NT2/D1 (cell line): ENCODE measurements around the gene FABP2.
"Not testable (repeated sequence)": the region's sequence is repeated elsewhere in the genome, so short reads cannot be mapped to it uniquely, and the experiment has no call there.

ENCODE experiments used
- DNase-seq: peaks from one replicate; pipeline ENCODE4 v3.0.0-alpha.2; 2011; ENCODE audit warnings: low read depth, low spot score
- H3K27me3 ChIP-seq: 2 replicates; pipeline ENCODE4 v1.6.0; 2011; ENCODE audit warnings: mild to moderate bottlenecking; ENCODE audit not compliant: insufficient read length, insufficient read depth
- H3K36me3 ChIP-seq: 2 replicates; pipeline ENCODE4 v1.6.1; 2011; ENCODE audit warnings: mild to moderate bottlenecking, low read length, mixed read lengths; ENCODE audit not compliant: insufficient read depth, insufficient read length
- H3K4me1 ChIP-seq: 2 replicates; pipeline ENCODE4 v1.5.1; 2011; ENCODE audit not compliant: insufficient read depth, insufficient read length
- H3K4me3 ChIP-seq: 2 replicates; pipeline ENCODE4 v1.5.1; 2011; ENCODE audit warnings: low read depth; ENCODE audit not compliant: insufficient read length
- H3K9ac ChIP-seq: 2 replicates; pipeline ENCODE4 v1.6.0; 2011; ENCODE audit warnings: low read depth; ENCODE audit not compliant: insufficient read length
- H3K9me3 ChIP-seq: 2 replicates; pipeline ENCODE4 v1.5.1; 2011; ENCODE audit warnings: mild to moderate bottlenecking, low read length; ENCODE audit not compliant: insufficient read depth
- SUZ12 ChIP-seq: IDR thresholded peaks from 2 replicates; pipeline ENCODE4 v1.6.1; 2011; ENCODE audit not compliant: insufficient read length, insufficient read depth; ENCODE audit errors: extremely low read depth
- YY1 ChIP-seq: IDR thresholded peaks from 2 replicates; pipeline ENCODE4 v1.6.1; 2011; ENCODE audit not compliant: insufficient read length, insufficient read depth
- ZNF274 ChIP-seq: IDR thresholded peaks from 2 replicates; pipeline ENCODE4 v1.6.1; 2011; ENCODE audit warnings: mild to moderate bottlenecking, low read depth, low read length

FABP2 gene

GRCh38 chr4:119321921-119322687, at the start of gene FABP2:
TSS of gene FABP2 (minus strand) at chr4:119322138. CDS start at chr4:119322102, 36 bp downstream.
- H3K36me3 ChIP-seq, result no peaks in the 10 kb centered on the region
- no peak for DNase-seq
- no peaks in the 10 kb centered on the region for H3K4me1 ChIP-seq
- no peaks in the 10 kb centered on the region for H3K9me3 ChIP-seq
- no peak within 1 kb of the TSS for H3K4me3 ChIP-seq
- TF ChIP-seq YY1, result no peak
- TF ChIP-seq ZNF274, result no peak
- TF ChIP-seq SUZ12, result no peak
- H3K27me3 ChIP-seq, result no peaks in the 10 kb centered on the region
- no peak within 1 kb of the TSS for H3K9ac ChIP-seq

DNA sequence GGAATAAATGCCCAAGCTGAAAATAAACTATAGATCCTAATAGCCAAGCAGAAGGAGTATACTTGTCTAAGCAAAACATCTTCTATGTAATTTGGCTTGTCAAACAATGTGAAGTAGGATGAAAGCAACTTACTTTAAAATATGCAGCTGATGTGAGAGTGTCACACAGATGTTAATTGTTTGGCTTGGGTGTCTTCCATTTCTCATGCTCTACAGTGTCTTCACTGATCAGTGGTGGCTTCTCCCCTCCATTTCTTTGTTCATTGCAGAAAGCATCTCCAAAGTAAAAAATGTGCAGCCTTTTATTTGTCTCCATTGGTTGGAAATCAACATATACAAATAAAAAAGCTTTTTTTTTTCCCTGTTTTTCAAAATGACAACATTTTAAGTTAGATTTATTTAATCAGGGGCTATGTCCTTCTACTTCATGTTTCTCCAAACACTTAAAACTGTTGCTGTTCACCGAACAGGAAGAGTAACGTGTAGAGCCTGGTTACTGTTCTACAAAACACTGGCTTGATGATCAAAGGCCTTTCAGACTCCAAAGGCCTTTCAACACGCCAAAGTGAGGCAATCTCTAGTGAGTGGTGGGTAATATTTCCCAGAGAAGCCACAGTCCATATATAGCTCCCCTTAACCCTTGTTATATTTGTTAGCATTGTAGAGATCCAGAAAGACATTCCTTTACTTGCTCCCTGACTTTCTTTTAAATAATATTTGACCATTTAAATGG, 49.2 kb upstream of the FABP2 start:
- not testable (repeated sequence) for H3K9ac ChIP-seq, H3K9me3 ChIP-seq, H3K36me3 ChIP-seq, DNase-seq, H3K4me1 ChIP-seq, H3K27me3 ChIP-seq, H3K4me3 ChIP-seq

- not testable (repeated sequence) for H3K36me3 ChIP-seq
These were observed 48.5 kb upstream of the FABP2 start for GRCh38 chr4:119370392-119370791.

GRCh38 chr4:119366802-119367201, 44.9 kb upstream of the FABP2 start:
- H3K4me1 ChIP-seq, H3K9ac ChIP-seq, H3K36me3 ChIP-seq, DNase-seq, H3K9me3 ChIP-seq, H3K27me3 ChIP-seq, H3K4me3 ChIP-seq: not testable (repeated sequence)

More at GRCh38 chr4:119370392-119370791, 48.5 kb upstream of the FABP2 start:
- H3K4me3 ChIP-seq, H3K9me3 ChIP-seq, H3K4me1 ChIP-seq, DNase-seq, H3K9ac ChIP-seq, H3K27me3 ChIP-seq: not testable (repeated sequence)

- H3K27me3 ChIP-seq, H3K4me1 ChIP-seq, DNase-seq, H3K9ac ChIP-seq, H3K36me3 ChIP-seq, H3K9me3 ChIP-seq, H3K4me3 ChIP-seq: not testable (repeated sequence)
These were observed 42.3 kb upstream of the FABP2 start for GRCh38 chr4:119364203-119364602.

DNA sequence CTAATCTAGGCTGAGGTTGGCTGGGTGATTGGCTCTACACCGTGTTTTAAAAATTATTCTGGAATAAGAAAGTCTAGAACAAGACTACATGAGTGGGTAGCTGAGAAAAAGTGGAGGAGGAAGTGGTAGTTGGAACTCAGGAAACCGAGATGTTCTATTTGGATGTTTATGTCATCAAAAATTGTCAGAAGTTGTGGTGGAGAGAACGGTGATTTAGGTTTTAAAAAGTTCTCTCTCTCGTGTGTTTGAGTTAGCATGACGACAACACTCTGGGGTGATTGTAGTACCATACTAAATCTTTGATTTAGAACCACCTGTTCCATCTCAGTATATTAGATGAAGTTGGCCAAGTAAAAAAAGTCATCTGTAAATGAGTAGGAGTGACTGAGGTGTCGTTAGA, 41.4 kb upstream of the FABP2 start:
- H3K4me3 ChIP-seq, H3K36me3 ChIP-seq, DNase-seq, H3K27me3 ChIP-seq, H3K9me3 ChIP-seq, H3K9ac ChIP-seq, H3K4me1 ChIP-seq: not testable (repeated sequence)

DNA sequence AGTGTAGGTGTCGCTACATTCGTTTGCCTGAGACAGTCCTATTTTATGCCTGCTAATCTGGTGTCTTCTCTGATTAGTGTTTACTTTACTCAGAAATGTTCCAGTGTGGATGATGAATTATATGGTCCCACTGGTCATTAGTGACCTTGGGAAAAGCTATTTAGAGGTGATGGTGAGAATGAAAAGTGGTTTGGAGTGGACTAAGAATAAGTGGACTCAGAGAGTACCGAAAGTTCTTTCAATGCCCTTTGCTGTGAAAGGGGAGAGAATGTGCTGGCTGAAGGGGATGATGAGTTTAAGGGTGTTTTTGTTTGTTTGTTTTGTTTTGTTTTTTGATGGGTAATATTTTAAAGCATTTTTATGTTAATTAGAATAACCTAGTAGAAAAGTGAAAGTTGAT, 40.5 kb upstream of the FABP2 start:
- H3K4me1 ChIP-seq, H3K9ac ChIP-seq, H3K9me3 ChIP-seq, H3K36me3 ChIP-seq, H3K27me3 ChIP-seq, H3K4me3 ChIP-seq, DNase-seq: not testable (repeated sequence)

DNA sequence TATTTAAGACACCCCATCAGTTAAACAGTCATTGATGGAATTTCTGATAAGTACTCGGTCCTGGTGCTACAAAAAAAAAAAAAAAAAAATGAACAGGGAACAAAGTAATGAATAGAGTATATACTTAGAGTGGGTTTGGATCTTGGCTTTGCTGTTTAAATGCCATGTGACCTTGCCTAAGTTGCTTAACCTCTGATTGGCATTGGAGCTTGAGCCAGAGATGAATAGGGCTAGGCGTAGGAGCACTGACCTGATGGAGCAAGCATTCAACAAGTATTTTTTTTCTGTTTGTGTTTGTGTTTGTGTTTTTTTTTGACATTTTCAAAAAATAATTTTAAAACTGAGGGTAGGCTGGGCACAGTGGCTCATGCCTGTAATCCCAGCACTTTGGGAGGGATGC, 37.9 kb upstream of the FABP2 start:
- DNase-seq, H3K4me3 ChIP-seq, H3K9ac ChIP-seq, H3K4me1 ChIP-seq, H3K36me3 ChIP-seq, H3K9me3 ChIP-seq, H3K27me3 ChIP-seq: not testable (repeated sequence)

DNA sequence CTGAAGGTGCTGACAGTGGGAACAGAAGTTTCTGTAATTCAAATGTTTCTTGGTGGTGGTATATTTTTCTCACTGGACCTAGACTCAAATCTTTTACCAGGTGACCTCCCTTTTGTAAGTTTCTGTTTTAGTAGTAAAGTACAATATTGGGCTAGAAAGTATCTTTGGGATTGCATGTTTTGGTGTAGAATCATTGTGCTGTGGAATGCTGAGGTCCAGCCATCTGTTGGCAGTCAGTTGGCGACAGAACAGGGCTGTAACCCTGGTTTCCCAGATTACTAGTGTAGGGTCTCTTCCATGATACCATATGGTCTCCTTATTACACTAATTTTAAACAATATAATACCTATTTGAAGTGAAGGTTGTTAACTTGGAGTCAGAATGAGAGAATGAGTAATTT, 34.9 kb upstream of the FABP2 start:
- H3K9ac ChIP-seq, DNase-seq, H3K36me3 ChIP-seq, H3K27me3 ChIP-seq, H3K4me3 ChIP-seq, H3K4me1 ChIP-seq, H3K9me3 ChIP-seq: not testable (repeated sequence)

DNA sequence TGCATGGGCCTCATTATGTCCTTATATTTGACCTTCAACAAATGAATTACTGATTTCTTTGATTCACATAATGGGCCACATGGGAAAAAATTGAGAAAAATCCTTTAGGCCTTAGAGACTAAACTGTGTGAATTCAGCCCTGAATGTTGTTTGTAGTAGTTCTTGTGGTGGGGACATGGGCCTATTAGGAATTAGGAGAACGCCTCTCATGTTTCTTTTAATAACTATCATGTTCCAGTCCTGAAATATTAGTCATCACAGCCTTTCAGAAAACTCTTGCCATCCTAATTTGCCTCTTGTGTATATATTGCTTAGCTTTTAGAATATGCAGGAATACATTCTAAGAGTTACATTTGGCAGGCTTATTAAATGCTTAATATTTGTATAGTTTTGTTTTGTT, 34.1 kb upstream of the FABP2 start:
- not testable (repeated sequence) for H3K9ac ChIP-seq

GRCh38 chr4:119353364-119353763, 31.4 kb upstream of the FABP2 start:
- not testable (repeated sequence) for H3K9me3 ChIP-seq, H3K4me3 ChIP-seq, H3K4me1 ChIP-seq, H3K27me3 ChIP-seq, H3K36me3 ChIP-seq, DNase-seq, H3K9ac ChIP-seq

More for the DNA sequence above, 34.1 kb upstream of the FABP2 start:
- H3K27me3 ChIP-seq, H3K4me1 ChIP-seq, H3K9me3 ChIP-seq, DNase-seq, H3K4me3 ChIP-seq, H3K36me3 ChIP-seq: not testable (repeated sequence)
